BLaER1 treated with 17β-estradiol and CSF1 and Interleukin-3, amounts not matched to agents 10 nM and 100 nM (cell line): ENCODE measurements around the gene CD300LG.
"Not testable (repeated sequence)": the region's sequence is repeated elsewhere in the genome, so short reads cannot be mapped to it uniquely, and the experiment has no call there.

ENCODE experiments used
- H3K27ac ChIP-seq, 11 experiments: shearing (Covaris generic); formaldehyde crosslinking; 2 replicates each; pipeline ENCODE4 v1.8.1; 2022
- H3K27me3 ChIP-seq, 11 experiments: shearing (Covaris generic); formaldehyde crosslinking; 2 replicates each; pipeline ENCODE4 v1.8.1; 2022
- H3K36me3 ChIP-seq, 11 experiments: shearing (Covaris generic); formaldehyde crosslinking; 2 replicates each; pipeline ENCODE4 v1.8.1; 2022
- H3K4me1 ChIP-seq, 10 experiments: shearing (Covaris generic); formaldehyde crosslinking; 2 replicates each; pipeline ENCODE4 v1.8.1; 2022
- H3K4me2 ChIP-seq, 11 experiments: shearing (Covaris generic); formaldehyde crosslinking; 2 replicates each; pipeline ENCODE4 v1.8.1; 2022
- H3K4me3 ChIP-seq, 10 experiments: shearing (Covaris generic); formaldehyde crosslinking; 2 replicates each; pipeline ENCODE4 v1.8.1; 2022
- H3K9ac ChIP-seq, 11 experiments: shearing (Covaris generic); formaldehyde crosslinking; 2 replicates each; pipeline ENCODE4 v1.8.1; 2022
- H3K9me3 ChIP-seq, 11 experiments: shearing (Covaris generic); formaldehyde crosslinking; replicated peaks in 1 of 11; 2 replicates each; pipeline ENCODE4 v1.8.1; 2022
- H4K20me1 ChIP-seq, 11 experiments: shearing (Covaris generic); formaldehyde crosslinking; 2 replicates each; pipeline ENCODE4 v1.8.1; 2022
- Cebpa-rat ChIP-seq, 11 experiments: shearing (Covaris generic); IDR thresholded peaks; 2 replicates each; pipeline ENCODE4 v1.8.1; 2022

The CD300LG gene

GRCh38 chr17:43868226-43868994 lies 21.4 kb downstream of the CD300LG start:
- peak overlapping the region in 5 of 11 experiments; percentile 38 to 73 (median 52); a peak in 10 of 22 replicates for H3K4me2 ChIP-seq

GRCh38 chr17:43869031-43869430 lies 22.1 kb downstream of the CD300LG start:
- not testable (repeated sequence) for H3K4me2 ChIP-seq, H4K20me1 ChIP-seq, H3K4me3 ChIP-seq, H3K36me3 ChIP-seq, H3K27ac ChIP-seq, H3K27me3 ChIP-seq, H3K9ac ChIP-seq
- Histone ChIP-seq H3K9me3 (peaks cover 0 to 12% (median 10%) of the 10 kb centered on the region in 11 experiments; a peak in 13 of 22 replicates), H3K4me1 (peaks cover 0 to 28% (median 4%) of the 10 kb centered on the region in 10 experiments; a peak in 9 of 20 replicates)

More at GRCh38 chr17:43868226-43868994, 21.4 kb downstream of the CD300LG start:
- Histone ChIP-seq H3K36me3 (no peaks in the 10 kb centered on the region), H3K4me1 (peaks cover 0 to 28% (median 4%) of the 10 kb centered on the region in 10 experiments; a peak in 9 of 20 replicates), H3K27me3 (no peaks in the 10 kb centered on the region), H3K27ac (peak overlapping the region in 4 of 11 experiments; percentile 15 to 57 (median 45); a peak in 5 of 22 replicates), H4K20me1 (no peaks in the 10 kb centered on the region), H3K9ac (no peak overlapping the region), H3K4me3 (no peak overlapping the region), H3K9me3 (peaks cover 0 to 12% (median 9%) of the 10 kb centered on the region in 11 experiments; a peak in 11 of 22 replicates)
- TF ChIP-seq Cebpa-rat (IDR thresholded peaks at IDR 0.05): no peak

GRCh38 chr17:43871946-43872690 lies 25.1 kb downstream of the CD300LG start:
- TF ChIP-seq Cebpa-rat (IDR thresholded peaks at IDR 0.05): no peak
- Histone ChIP-seq H3K36me3 (no peaks in the 10 kb centered on the region), H4K20me1 (no peaks in the 10 kb centered on the region), H3K4me3 (no peak overlapping the region), H3K4me2 (0 out of 22 replicates have a peak overlapping the region, but pooled peaks of 1 of the 11 experiments have one; percentile 20), H3K27me3 (no peaks in the 10 kb centered on the region), H3K9me3 (peaks cover 0 to 16% (median 10%) of the 10 kb centered on the region in 11 experiments; a peak in 13 of 22 replicates), H3K27ac (no peak overlapping the region), H3K9ac (no peak overlapping the region), H3K4me1 (peaks cover 0 to 18% (median 4%) of the 10 kb centered on the region in 10 experiments; a peak in 9 of 20 replicates)

GRCh38 chr17:43873091-43873490 lies 26.1 kb downstream of the CD300LG start:
- Histone ChIP-seq H3K27ac (no peak overlapping the region), H3K4me2 (no peak overlapping the region), H3K9ac (no peak overlapping the region), H3K27me3 (no peaks in the 10 kb centered on the region), H3K36me3 (no peaks in the 10 kb centered on the region), H3K9me3 (peaks cover 0 to 16% (median 10%) of the 10 kb centered on the region in 11 experiments; a peak in 13 of 22 replicates), H3K4me3 (no peak overlapping the region), H4K20me1 (0 out of 22 replicates have a peak, but pooled peaks cover 0 to 3% (median 0%) of the 10 kb centered on the region in 11 experiments), H3K4me1 (peaks cover 0 to 8% (median 3%) of the 10 kb centered on the region in 10 experiments; a peak in 9 of 20 replicates)
- no peak for TF ChIP-seq Cebpa-rat (IDR thresholded peaks at IDR 0.05)

GRCh38 chr17:43873815-43874214 lies 26.8 kb downstream of the CD300LG start:
- Histone ChIP-seq H3K4me2 (no peak overlapping the region), H3K9me3 (peaks cover 0 to 12% (median 4%) of the 10 kb centered on the region in 11 experiments; a peak in 12 of 22 replicates), H4K20me1 (peaks cover 0 to 6% (median 0%) of the 10 kb centered on the region in 11 experiments; a peak in 1 of 22 replicates), H3K4me3 (no peak overlapping the region), H3K4me1 (peaks cover 0 to 3% (median 0%) of the 10 kb centered on the region in 10 experiments; a peak in 3 of 20 replicates), H3K9ac (no peak overlapping the region), H3K36me3 (no peaks in the 10 kb centered on the region), H3K27me3 (no peaks in the 10 kb centered on the region), H3K27ac (no peak overlapping the region)
- TF ChIP-seq Cebpa-rat (IDR thresholded peaks at IDR 0.05): no peak

- H3K36me3 ChIP-seq: no peaks in the 10 kb centered on the region
- H3K9ac ChIP-seq: no peak overlapping the region
- peaks cover 0 to 4% (median 0%) of the 10 kb centered on the region in 10 experiments; a peak in 2 of 20 replicates for H3K4me1 ChIP-seq
- no peaks in the 10 kb centered on the region for H3K27me3 ChIP-seq
- no peak for TF ChIP-seq Cebpa-rat (IDR thresholded peaks at IDR 0.05)
- peaks cover 0 to 10% (median 0%) of the 10 kb centered on the region in 11 experiments; a peak in 4 of 22 replicates for H3K9me3 ChIP-seq
- H3K4me3 ChIP-seq: no peak overlapping the region
- H3K27ac ChIP-seq: no peak overlapping the region
- H4K20me1 ChIP-seq: peaks cover 0 to 6% (median 0%) of the 10 kb centered on the region in 11 experiments; a peak in 1 of 22 replicates
- H3K4me2 ChIP-seq: no peak overlapping the region
These were observed 27.3 kb downstream of the CD300LG start for GRCh38 chr17:43874293-43874692.

GRCh38 chr17:43875476-43876147 lies 28.6 kb downstream of the CD300LG start:
- Histone ChIP-seq H3K4me2 (no peak overlapping the region), H3K27ac (no peak overlapping the region), H3K9ac (no peak overlapping the region), H3K4me1 (peaks cover 0 to 4% (median 0%) of the 10 kb centered on the region in 10 experiments; a peak in 2 of 20 replicates), H3K4me3 (no peak overlapping the region), H3K36me3 (no peaks in the 10 kb centered on the region), H3K27me3 (no peaks in the 10 kb centered on the region), H3K9me3 (peaks cover 0 to 10% (median 0%) of the 10 kb centered on the region in 11 experiments; a peak in 3 of 22 replicates), H4K20me1 (peaks cover 0 to 7% (median 0%) of the 10 kb centered on the region in 11 experiments; a peak in 2 of 22 replicates)
- no peak for TF ChIP-seq Cebpa-rat (IDR thresholded peaks at IDR 0.05)

- H3K4me3 ChIP-seq: no peak overlapping the region
- H3K4me1 ChIP-seq: peaks cover 0 to 4% (median 0%) of the 10 kb centered on the region in 10 experiments; a peak in 2 of 20 replicates
- no peak overlapping the region for H3K27ac ChIP-seq
- H3K4me2 ChIP-seq: no peak overlapping the region
- H3K9ac ChIP-seq: no peak overlapping the region
- TF ChIP-seq Cebpa-rat (IDR thresholded peaks at IDR 0.05): no peak
- H3K27me3 ChIP-seq: no peaks in the 10 kb centered on the region
- H4K20me1 ChIP-seq: peaks cover 0 to 10% (median 0%) of the 10 kb centered on the region in 11 experiments; a peak in 2 of 22 replicates
- H3K36me3 ChIP-seq: no peaks in the 10 kb centered on the region
- H3K9me3 ChIP-seq: peaks cover 0 to 10% (median 0%) of the 10 kb centered on the region in 11 experiments; a peak in 3 of 22 replicates
These were observed 30.1 kb downstream of the CD300LG start for GRCh38 chr17:43877031-43877430.
